Parathyroid adenoma (tissue), 2 donors: ENCODE data around the gene C19orf12.
A peak's percentile ranks its signal among the peaks of the same experiment; 100 is the strongest.

Experiments
- H2AFZ ChIP-seq: fragments of 300-600 bp; sonication (generic); one replicate; pipeline ENCODE4 v1.7.0; 2017; ENCODE audit warnings: antibody characterized with exemption, mild to moderate bottlenecking
- H3K27ac ChIP-seq: fragments of 300-600 bp; sonication (generic); one replicate; pipeline ENCODE4 v1.7.0; 2017
- H3K27me3 ChIP-seq: fragments of 300-600 bp; sonication (generic); one replicate; pipeline ENCODE4 v1.7.0; 2017; ENCODE audit warnings: low read length; ENCODE audit not compliant: control insufficient read depth, insufficient read depth
- H3K36me3 ChIP-seq: fragments of 300-600 bp; sonication (generic); one replicate; pipeline ENCODE4 v1.7.0; 2017; ENCODE audit warnings: low read length; ENCODE audit not compliant: control insufficient read depth, insufficient read depth
- H3K4me1 ChIP-seq: fragments of 300-600 bp; sonication (generic); one replicate; pipeline ENCODE4 v1.7.0; 2017; ENCODE audit warnings: control low read depth
- H3K4me2 ChIP-seq: fragments of 300-600 bp; sonication (generic); one replicate; pipeline ENCODE4 v1.7.0; 2017; ENCODE audit warnings: low read length
- H3K4me3 ChIP-seq: fragments of 300-600 bp; sonication (generic); one replicate; pipeline ENCODE4 v1.7.0; 2017; ENCODE audit warnings: low read depth, low read length
- H3K79me2 ChIP-seq: fragments of 300-600 bp; sonication (generic); one replicate; pipeline ENCODE4 v1.7.0; 2017; ENCODE audit warnings: control low read depth
- H3K9ac ChIP-seq: fragments of 300-600 bp; sonication (generic); one replicate; pipeline ENCODE4 v1.7.0; 2017; ENCODE audit warnings: mild to moderate bottlenecking
- H3K9me3 ChIP-seq: fragments of 300-600 bp; sonication (generic); one replicate; pipeline ENCODE4 v1.7.0; 2017; ENCODE audit warnings: low read length; ENCODE audit not compliant: control insufficient read depth
- CTCF ChIP-seq: fragments of 300-600 bp; sonication (generic); IDR thresholded peaks from one replicate; pipeline ENCODE4 v1.7.0; 2017; ENCODE audit warnings: antibody characterized with exemption, mild to moderate bottlenecking
- donor health status: primary hyperparathyroidism.

Gene C19orf12

GRCh38 chr19:29663861-29664752, 51.0 kb downstream of the C19orf12 start:
- H3K36me3 ChIP-seq: no peaks in the 10 kb centered on the region
- peak overlapping the region; percentile 87 for H2AFZ ChIP-seq
- H3K4me1 ChIP-seq: peaks cover 18% of the 10 kb centered on the region
- peaks cover 5% of the 10 kb centered on the region for H3K79me2 ChIP-seq
- no peaks in the 10 kb centered on the region for H3K9me3 ChIP-seq
- no peak for TF ChIP-seq CTCF
- H3K27me3 ChIP-seq: no peaks in the 10 kb centered on the region
- H3K9ac ChIP-seq: no peak overlapping the region
- no peak overlapping the region for H3K4me2 ChIP-seq
- no peak overlapping the region for H3K27ac ChIP-seq
- no peak overlapping the region for H3K4me3 ChIP-seq

- Histone ChIP-seq H3K36me3 (no peaks in the 10 kb centered on the region), H3K4me3 (no peak overlapping the region), H3K27ac (no peak overlapping the region), H3K27me3 (no peaks in the 10 kb centered on the region), H3K4me2 (no peak overlapping the region), H3K9ac (no peak overlapping the region), H3K79me2 (no peaks in the 10 kb centered on the region), H2AFZ (peak overlapping the region; percentile 7), H3K4me1 (peaks cover 13% of the 10 kb centered on the region), H3K9me3 (no peaks in the 10 kb centered on the region)
- no peak for TF ChIP-seq CTCF
Observed at GRCh38 chr19:29662604-29663404, 52.3 kb downstream of the C19orf12 start.

GRCh38 chr19:29662278-29662603, 52.8 kb downstream of the C19orf12 start:
- H3K4me1 ChIP-seq: peaks cover 8% of the 10 kb centered on the region
- no peak overlapping the region for H3K9ac ChIP-seq

GRCh38 chr19:29660835-29661234, 54.2 kb downstream of the C19orf12 start:
- no peaks in the 10 kb centered on the region for H3K36me3 ChIP-seq
- H3K4me1 ChIP-seq: no peaks in the 10 kb centered on the region
- no peak overlapping the region for H3K27ac ChIP-seq
- no peaks in the 10 kb centered on the region for H3K9me3 ChIP-seq
- no peaks in the 10 kb centered on the region for H3K79me2 ChIP-seq
- TF ChIP-seq CTCF: no peak
- H2AFZ ChIP-seq: no peak overlapping the region
- H3K4me3 ChIP-seq: no peak overlapping the region
- no peak overlapping the region for H3K9ac ChIP-seq
- no peaks in the 10 kb centered on the region for H3K27me3 ChIP-seq
- no peak overlapping the region for H3K4me2 ChIP-seq

More at GRCh38 chr19:29662278-29662603, 52.8 kb downstream of the C19orf12 start:
- H3K4me3 ChIP-seq: no peak overlapping the region
- H3K27me3 ChIP-seq: no peaks in the 10 kb centered on the region
- no peak overlapping the region for H3K4me2 ChIP-seq
- H3K9me3 ChIP-seq: no peaks in the 10 kb centered on the region
- no peak for TF ChIP-seq CTCF
- peak overlapping the region; percentile 7 for H2AFZ ChIP-seq
- no peak overlapping the region for H3K27ac ChIP-seq
- H3K79me2 ChIP-seq: no peaks in the 10 kb centered on the region
- H3K36me3 ChIP-seq: no peaks in the 10 kb centered on the region
